ENCODE measurements around the gene B4GALNT3. TPM values are rescaled to one million over a fixed set of nuclear protein-coding genes. Genes with fewer than 3 reads are reported as not detected.

B4GALNT3 gene
- total RNA-seq, 4 donors from 2014 or later, result 30.7 to 66.2 (median 35.0) TPM

- Histone ChIP-seq H3K36me3 (no peaks in the 10 kb centered on the region), H3K27me3 (no peaks in the 10 kb centered on the region), H3K4me3 (no peak overlapping the region), H3K9me3 (no peaks in the 10 kb centered on the region), H3K4me1 (peaks cover 17% of the 10 kb centered on the region), H3K27ac (peak overlapping the region; percentile 55)
- no peak for DNase-seq (ENCODE audit: low spot score in 2 of 2)
- TF ChIP-seq EP300 (IDR thresholded peaks at IDR 0.05) (no peak), CTCF (IDR thresholded peaks at IDR 0.05) (no peak), POLR2AphosphoS5 (IDR thresholded peaks at IDR 0.05) (no peak), POLR2A (IDR thresholded peaks at IDR 0.05) (no peak)
- 39% methylated on average over 13 of the region's 13 CpGs for WGBS
Observed at GRCh38 chr12:597926-598568, 138.3 kb downstream of the B4GALNT3 start.

DNA sequence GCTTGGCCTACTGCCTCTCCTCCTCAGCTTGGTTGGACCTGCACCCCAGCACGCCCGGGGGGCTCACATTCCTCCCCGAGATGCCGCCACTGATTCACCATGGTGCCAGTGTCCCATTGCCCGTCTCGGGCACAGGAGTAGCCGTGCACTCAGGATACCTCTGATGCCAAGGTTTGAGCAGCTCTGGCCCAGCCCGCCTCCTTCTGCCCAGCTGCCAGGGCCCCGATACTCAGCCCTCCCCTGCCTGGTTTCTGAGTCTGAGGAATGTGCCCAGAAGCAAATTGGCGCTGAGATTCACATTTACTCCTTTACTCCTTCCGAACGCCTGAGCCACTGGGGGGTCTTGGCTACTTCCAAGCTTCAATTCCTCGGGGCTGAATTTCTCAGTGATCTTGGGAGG, 140.0 kb downstream of the B4GALNT3 start:
- no peaks in the 10 kb centered on the region for H3K9me3 ChIP-seq
- H3K27ac ChIP-seq, result no peak overlapping the region
- no peaks in the 10 kb centered on the region for H3K27me3 ChIP-seq
- TF ChIP-seq EP300 (IDR thresholded peaks at IDR 0.05) (no peak), POLR2AphosphoS5 (IDR thresholded peaks at IDR 0.05) (no peak)
- H3K4me3 ChIP-seq, result no peak overlapping the region
- no peak for DNase-seq (ENCODE audit: low spot score in 2 of 2)
- H3K4me1 ChIP-seq, result peaks cover 17% of the 10 kb centered on the region
- H3K36me3 ChIP-seq, result no peaks in the 10 kb centered on the region
- WGBS, result 83% methylated on average over 12 of the region's 13 CpGs

DNA sequence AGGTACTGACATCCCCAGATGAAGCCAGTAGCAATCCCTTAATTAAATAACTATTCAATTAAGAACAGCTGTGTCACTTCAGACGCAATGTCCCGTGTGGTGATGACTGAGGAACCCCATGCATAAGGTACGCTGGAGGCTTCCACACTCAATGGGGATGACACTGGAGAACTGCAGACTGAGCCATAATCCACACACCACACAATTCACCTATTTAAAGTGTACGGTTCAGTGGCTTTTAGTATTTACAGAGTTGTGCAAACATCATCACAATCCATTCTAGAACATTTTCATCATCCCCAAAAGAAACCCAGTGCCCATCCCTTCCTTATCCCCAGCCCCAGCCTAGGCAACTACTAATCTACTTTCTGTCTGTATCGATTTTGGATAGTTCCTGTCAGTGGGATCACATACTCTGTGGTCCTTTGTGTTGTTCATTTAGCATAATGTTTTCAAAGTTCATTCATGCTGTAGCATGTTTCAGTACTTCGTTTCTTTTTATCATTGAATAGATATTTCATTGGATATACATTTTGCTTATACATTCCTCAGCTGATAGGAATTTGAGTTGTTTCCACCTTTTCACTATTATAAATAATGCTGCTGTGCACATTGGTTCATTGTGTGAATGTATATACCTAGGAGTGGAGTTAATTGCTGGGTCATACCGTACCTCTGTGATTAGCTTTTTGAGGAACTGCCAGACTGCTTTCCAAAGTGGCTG, 142.4 kb downstream of the B4GALNT3 start:
- no peaks in the 10 kb centered on the region for H3K9me3 ChIP-seq
- TF ChIP-seq CTCF (IDR thresholded peaks at IDR 0.05) (no peak), EP300 (IDR thresholded peaks at IDR 0.05) (no peak), POLR2AphosphoS5 (IDR thresholded peaks at IDR 0.05) (no peak), POLR2A (IDR thresholded peaks at IDR 0.05) (no peak)
- no peaks in the 10 kb centered on the region for H3K27me3 ChIP-seq
- H3K4me3 ChIP-seq, result no peak overlapping the region
- peak in 1 of 2 donors; percentile 1 for DNase-seq (ENCODE audit: low spot score in 2 of 2)
- H3K4me1 ChIP-seq, result peaks cover 23% of the 10 kb centered on the region
- no peak overlapping the region for H3K27ac ChIP-seq
- H3K36me3 ChIP-seq, result no peaks in the 10 kb centered on the region
- WGBS, result 68% methylated on average over 7 of the region's 7 CpGs

- no peak overlapping the region for H3K4me3 ChIP-seq
- no peaks in the 10 kb centered on the region for H3K27me3 ChIP-seq
- DNase-seq (ENCODE audit: low spot score in 2 of 2), result no peak
- peaks cover 22% of the 10 kb centered on the region for H3K4me1 ChIP-seq
- H3K36me3 ChIP-seq, result no peaks in the 10 kb centered on the region
- TF ChIP-seq CTCF (IDR thresholded peaks at IDR 0.05) (no peak), EP300 (IDR thresholded peaks at IDR 0.05) (no peak), POLR2AphosphoS5 (IDR thresholded peaks at IDR 0.05) (no peak), POLR2A (IDR thresholded peaks at IDR 0.05) (no peak)
- H3K27ac ChIP-seq, result no peak overlapping the region
- H3K9me3 ChIP-seq, result no peaks in the 10 kb centered on the region
Observed at GRCh38 chr12:602700-603068, 142.9 kb downstream of the B4GALNT3 start.

- Histone ChIP-seq H3K27me3 (no peaks in the 10 kb centered on the region), H3K4me1 (peaks cover 25% of the 10 kb centered on the region), H3K36me3 (no peaks in the 10 kb centered on the region), H3K4me3 (no peak overlapping the region), H3K9me3 (no peaks in the 10 kb centered on the region), H3K27ac (no peak overlapping the region)
- DNase-seq (ENCODE audit: low spot score in 2 of 2), result no peak
- TF ChIP-seq CTCF (IDR thresholded peaks at IDR 0.05) (no peak), POLR2AphosphoS5 (IDR thresholded peaks at IDR 0.05) (no peak), EP300 (IDR thresholded peaks at IDR 0.05) (no peak), POLR2A (IDR thresholded peaks at IDR 0.05) (no peak)
- 88% methylated on average over 7 of the region's 7 CpGs for WGBS
Observed at GRCh38 chr12:604956-605355, 145.2 kb downstream of the B4GALNT3 start.
